C4-2B (cell line): ENCODE results near the gene VPS33A.

Source experiments
- H3K27ac ChIP-seq: fragments of 450-650 bp; 2 replicates; pipeline ENCODE4 v1.5.1; 2017
- CTCF ChIP-seq: fragments of 450-650 bp; conservative IDR thresholded peaks from 2 replicates; pipeline ENCODE4 v1.5.1; 2017; ENCODE audit warnings: mild to moderate bottlenecking
- ZFX ChIP-seq: fragments of 450-650 bp; IDR thresholded peaks from 2 replicates; pipeline ENCODE4 v1.6.1; 2017

The VPS33A gene

GRCh38 chr12:122189626-122190475 lies 76.4 kb downstream of the VPS33A start:
- H3K27ac ChIP-seq: no peak overlapping the region
- TF ChIP-seq ZFX (no peak), CTCF (no peak)

- no peak overlapping the region for H3K27ac ChIP-seq
- TF ChIP-seq ZFX (no peak), CTCF (no peak)
These were observed 78.8 kb downstream of the VPS33A start for GRCh38 chr12:122187466-122187865.

- TF ChIP-seq ZFX: no peak
- TF ChIP-seq CTCF: no peak
- no peak overlapping the region for H3K27ac ChIP-seq
These were observed 80.7 kb downstream of the VPS33A start for GRCh38 chr12:122185494-122186082.

DNA sequence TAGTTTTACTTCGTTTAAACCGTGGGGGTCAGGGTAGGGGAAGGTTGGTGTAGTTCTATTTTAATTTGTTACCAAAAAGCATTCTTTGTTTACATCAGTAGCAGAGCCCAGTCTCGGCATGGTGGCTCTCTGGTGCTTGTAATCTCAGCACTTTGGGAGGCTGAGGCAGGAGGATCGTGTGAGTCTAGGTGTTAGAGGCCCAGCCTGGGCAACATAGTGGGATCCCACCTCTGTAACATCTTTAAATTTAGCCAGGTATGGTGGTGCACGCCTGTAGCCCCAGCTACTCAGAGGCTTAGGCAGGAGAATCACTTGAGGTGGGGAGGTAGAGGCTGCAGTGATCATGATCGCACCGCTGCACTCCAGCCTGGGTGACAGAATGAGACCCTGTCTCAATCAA lies 81.2 kb downstream of the VPS33A start:
- TF ChIP-seq ZFX: no peak
- TF ChIP-seq CTCF: no peak
- H3K27ac ChIP-seq: no peak overlapping the region

- no peak overlapping the region for H3K27ac ChIP-seq
- no peak for TF ChIP-seq ZFX
- TF ChIP-seq CTCF: no peak
These were observed 81.8 kb downstream of the VPS33A start for GRCh38 chr12:122184517-122184916.

- H3K27ac ChIP-seq: no peak overlapping the region
- TF ChIP-seq ZFX (no peak), CTCF (no peak)
These were observed 82.7 kb downstream of the VPS33A start for GRCh38 chr12:122183588-122183940.

GRCh38 chr12:122182887-122183587 lies 83.3 kb downstream of the VPS33A start, which contains the start of gene LRRC43:
LRRC43 (plus strand) TSS chr12:122183123; CDS start chr12:122183145, 22 bp downstream.
- H3K27ac ChIP-seq: no peak within 1 kb of the TSS
- TF ChIP-seq CTCF: no peak
- TF ChIP-seq ZFX: no peak
